SK-N-MC (cell line): ENCODE results near the gene FBXO31.

ENCODE experiments used
- EZH2 ChIP-seq: fragments of 200-600 bp; sonication (generic); IDR thresholded peaks from one replicate; pipeline ENCODE4 v1.6.1; 2017; ENCODE audit warnings: antibody characterized with exemption
- POLR2AphosphoS5 ChIP-seq: IDR thresholded peaks from 2 replicates; pipeline ENCODE4 v1.6.1; 2012; ENCODE audit warnings: mild to moderate bottlenecking, low read depth, low read length, borderline replicate concordance

- TF ChIP-seq EZH2 (no peak), POLR2AphosphoS5 (no peak)
Observed at GRCh38 chr16:87293990-87294389, 89.6 kb downstream of the FBXO31 start.
